Activated CD4-positive, alpha-beta memory T cell treated with anti-CD3 and anti-CD28 coated beads for 36 hours (primary cell): ENCODE measurements around the gene STK32C. TPM values are rescaled to one million over a fixed set of nuclear protein-coding genes. Genes with fewer than 3 reads are reported as not detected.

Source experiments
- CTCF ChIA-PET: fragments of 350-600 bp; sonication (Branson Sonifier 250); formaldehyde crosslinking; loops from one replicate; lab custom pipeline; 2021; ENCODE audit warnings: antibody characterized with exemption, inconsistent platforms; lab: Charles Lee
- POLR2A ChIA-PET: fragments of 350-600 bp; sonication (Branson Sonifier 250); formaldehyde crosslinking; loops from one replicate; lab custom pipeline; 2021; ENCODE audit warnings: antibody characterized with exemption; lab: Charles Lee
- DNase-seq: peaks from one replicate; pipeline ENCODE4 v3.0.0-alpha.2; 2020
- H3K27ac Mint-ChIP-seq: one replicate; pipeline ENCODE4 v1.8.0; 2021; ENCODE audit warnings: mixed read lengths
- H3K27me3 Mint-ChIP-seq: one replicate; pipeline ENCODE4 v1.8.0; 2021; ENCODE audit warnings: mixed read lengths
- H3K36me3 Mint-ChIP-seq: one replicate; pipeline ENCODE4 v1.8.0; 2021; ENCODE audit warnings: mixed read lengths
- H3K4me1 Mint-ChIP-seq: one replicate; pipeline ENCODE4 v1.8.0; 2021; ENCODE audit warnings: low read depth, mixed read lengths
- H3K4me3 Mint-ChIP-seq: one replicate; pipeline ENCODE4 v1.8.0; 2021; ENCODE audit warnings: mild to moderate bottlenecking, mixed read lengths
- H3K9me3 Mint-ChIP-seq: one replicate; pipeline ENCODE4 v1.8.0; 2021; ENCODE audit warnings: mixed read lengths
- intact Hi-C: fragments of 100-400 bp; cut with micrococcal nuclease; formaldehyde crosslinking; loops from one replicate; pipeline ENCODE4 v1.15.1; 2023
- total RNA-seq, 2 experiments: library from RNA; stranded (reverse); gene quantifications; one replicate each; pipeline ENCODE4 v1.2.3, GENCODE V29; 2021

The STK32C gene
- total RNA-seq, 2 experiments from 2014 or later: 14.8 to 16.1 TPM

DNA sequence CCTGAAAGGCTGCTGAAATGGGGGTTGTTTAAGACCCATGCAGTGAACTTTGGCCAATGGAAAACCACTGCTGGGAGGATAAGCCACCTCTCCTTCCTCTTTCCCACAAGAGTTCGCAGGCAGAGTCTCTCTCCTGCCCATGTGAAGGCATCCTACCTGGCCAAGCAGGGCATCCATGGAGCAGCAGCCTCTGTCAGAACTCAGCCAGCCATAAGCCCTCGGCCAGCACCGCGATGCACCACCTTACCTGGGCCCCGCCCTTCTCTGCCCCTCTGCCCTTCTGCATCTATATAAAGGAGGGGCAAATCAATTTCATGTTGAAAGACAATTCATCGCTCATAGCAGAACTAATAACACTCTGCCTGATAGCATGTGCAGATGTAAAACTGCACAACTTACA is 6.1 kb upstream of the STK32C start:
- Mint-ChIP-seq H3K4me3 (no peak overlapping the region), H3K27ac (no peak overlapping the region), H3K4me1 (peaks cover 8% of the 10 kb centered on the region), H3K27me3 (peaks cover 3% of the 10 kb centered on the region), H3K36me3 (no peaks in the 10 kb centered on the region), H3K9me3 (no peaks in the 10 kb centered on the region)
- intact Hi-C loops: no loop called here
- POLR2A ChIA-PET: no interaction called here
- no peak for DNase-seq
- CTCF ChIA-PET: no interaction called here

DNA sequence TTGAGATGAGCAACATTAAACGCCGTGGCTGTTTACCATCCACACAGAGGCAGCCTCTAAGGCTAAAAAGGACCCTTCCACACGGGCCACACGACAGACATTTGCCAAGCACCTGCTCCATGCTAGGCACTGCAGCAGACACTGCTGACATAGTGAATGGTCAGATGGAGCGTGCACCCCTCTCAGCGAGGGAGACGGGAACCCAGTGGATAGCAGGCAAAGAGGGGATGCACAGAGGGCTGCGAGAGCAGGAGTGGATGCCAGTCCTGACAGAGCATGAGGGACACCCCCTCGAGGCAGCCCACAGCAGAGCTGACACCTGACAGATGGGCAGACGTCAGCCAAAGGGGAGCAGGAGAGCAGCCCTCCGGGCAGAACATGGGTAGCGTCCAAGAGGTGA is 5.6 kb upstream of the STK32C start:
- H3K36me3 Mint-ChIP-seq: no peaks in the 10 kb centered on the region
- intact Hi-C loops: no loop called here
- peaks cover 8% of the 10 kb centered on the region for H3K4me1 Mint-ChIP-seq
- peaks cover 3% of the 10 kb centered on the region for H3K27me3 Mint-ChIP-seq
- no peak for DNase-seq
- CTCF ChIA-PET: no interaction called here
- POLR2A ChIA-PET: no interaction called here
- no peak overlapping the region for H3K27ac Mint-ChIP-seq
- no peak overlapping the region for H3K4me3 Mint-ChIP-seq
- no peaks in the 10 kb centered on the region for H3K9me3 Mint-ChIP-seq

DNA sequence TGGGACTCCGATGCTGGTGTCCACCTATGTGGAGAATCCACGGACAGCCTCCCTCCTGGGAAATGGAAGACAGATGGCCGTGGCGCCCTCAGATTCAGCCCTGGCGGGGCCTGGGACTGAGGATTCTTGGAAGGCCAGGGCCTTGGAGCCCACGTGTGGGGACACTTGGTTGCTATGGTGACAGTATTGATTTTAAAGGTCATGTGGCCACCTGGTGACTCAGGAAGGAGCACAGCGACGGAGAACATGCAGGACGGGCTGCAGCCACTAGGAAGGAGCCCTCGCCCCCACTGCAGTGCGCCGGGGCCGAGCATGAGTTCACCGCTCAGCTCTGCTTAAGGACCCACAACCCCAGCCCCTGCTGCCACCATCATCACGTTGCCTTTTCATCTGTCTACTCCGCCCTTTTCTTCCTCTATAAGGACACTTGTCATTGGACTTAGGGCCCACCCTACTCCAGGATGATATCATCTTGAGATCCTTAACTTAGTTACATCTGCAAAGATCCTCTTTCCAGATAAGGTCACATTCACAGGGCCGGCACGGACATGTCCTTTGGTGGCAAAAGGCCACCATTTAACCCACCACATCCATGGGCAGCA is 3.7 kb upstream of the STK32C start:
- Mint-ChIP-seq H3K36me3 (no peaks in the 10 kb centered on the region), H3K27ac (no peak overlapping the region), H3K27me3 (peaks cover 3% of the 10 kb centered on the region), H3K9me3 (no peaks in the 10 kb centered on the region), H3K4me1 (peaks cover 11% of the 10 kb centered on the region), H3K4me3 (no peak overlapping the region)
- CTCF ChIA-PET: no interaction called here
- POLR2A ChIA-PET: no interaction called here
- intact Hi-C loops: no loop called here
- no peak for DNase-seq

DNA sequence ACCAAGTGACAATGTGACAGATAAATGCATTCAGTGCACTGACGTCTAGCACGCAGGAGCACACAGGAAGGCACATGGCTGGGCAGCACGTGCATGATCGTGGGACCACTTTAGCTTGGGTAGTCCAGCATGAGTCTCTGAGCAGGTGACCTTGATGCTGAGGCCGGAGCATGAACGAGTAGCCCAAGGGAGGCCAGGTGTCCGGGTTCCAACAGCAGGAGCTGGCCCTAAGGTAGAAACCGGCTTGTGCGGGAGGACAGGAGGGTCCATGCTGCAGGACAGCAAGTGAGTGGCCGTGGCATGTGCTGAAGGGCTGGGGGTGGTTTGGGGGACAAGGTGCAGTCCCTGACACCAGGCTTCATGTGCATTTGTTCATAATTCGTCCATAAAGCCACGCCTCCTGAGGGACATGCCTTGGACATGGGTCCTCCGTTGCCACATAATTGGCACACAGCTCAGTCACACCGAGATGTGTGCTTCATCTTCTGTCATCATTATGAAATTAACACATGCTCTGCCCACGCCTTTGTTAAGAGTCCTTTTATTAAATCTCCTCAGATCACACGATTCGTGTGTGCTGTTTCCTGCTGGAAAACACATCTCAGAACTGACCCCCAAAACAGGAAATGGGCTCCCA is 3.1 kb upstream of the STK32C start:
- no peaks in the 10 kb centered on the region for H3K36me3 Mint-ChIP-seq
- CTCF ChIA-PET: interaction anchor here (0.6 kb wide), 1 partner anchor 51 kb away, joined by 3 read pairs; no protein-coding TSS in a partner anchor
- peaks cover 3% of the 10 kb centered on the region for H3K27me3 Mint-ChIP-seq
- H3K4me3 Mint-ChIP-seq: no peak overlapping the region
- peaks cover 11% of the 10 kb centered on the region for H3K4me1 Mint-ChIP-seq
- POLR2A ChIA-PET: no interaction called here
- intact Hi-C loops: no loop called here
- no peak for DNase-seq
- H3K9me3 Mint-ChIP-seq: no peaks in the 10 kb centered on the region
- no peak overlapping the region for H3K27ac Mint-ChIP-seq

DNA sequence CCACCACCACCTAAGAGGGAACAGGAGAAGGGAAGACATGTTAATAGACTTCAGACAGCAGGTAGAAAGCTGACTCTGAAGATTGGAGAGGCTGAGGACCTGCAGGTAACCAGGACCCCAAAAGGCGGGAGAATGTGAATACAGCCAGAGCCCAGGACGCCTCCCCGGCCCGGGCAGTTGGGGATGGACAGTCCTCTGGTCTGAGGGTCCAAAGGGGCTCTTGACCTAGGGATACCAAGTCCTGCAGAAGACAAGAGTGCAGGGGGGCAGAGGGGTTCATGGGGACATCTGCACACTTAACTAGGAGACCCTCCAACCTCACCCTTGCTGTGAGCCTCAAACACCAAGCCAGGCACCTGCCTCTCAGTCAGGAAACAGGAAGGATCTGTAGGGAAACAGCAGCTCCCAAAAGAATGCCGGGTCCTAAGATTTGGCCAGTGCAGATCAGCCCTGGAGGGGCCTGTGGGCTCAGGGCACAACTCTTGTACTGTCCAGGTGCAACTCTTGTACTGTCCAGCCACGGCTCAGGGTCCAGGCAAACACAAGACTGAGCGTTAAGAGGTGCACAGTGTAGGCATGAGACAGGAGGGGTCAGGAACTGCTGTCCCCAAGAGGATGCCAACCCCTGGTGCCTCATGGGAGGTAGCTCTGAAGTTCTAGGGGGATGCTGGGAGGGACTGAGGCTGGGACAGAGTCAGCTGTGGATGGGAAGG is 2.3 kb upstream of the STK32C start:
- intact Hi-C loops: loop anchor here (2.0 to 5.0 kb wide), 2 partner anchors 53 to 137 kb away; no protein-coding TSS in a partner anchor
- no peak overlapping the region for H3K4me3 Mint-ChIP-seq
- no peaks in the 10 kb centered on the region for H3K36me3 Mint-ChIP-seq
- H3K9me3 Mint-ChIP-seq: no peaks in the 10 kb centered on the region
- ChIA-PET CTCF (no interaction called here), POLR2A (no interaction called here)
- no peak overlapping the region for H3K27ac Mint-ChIP-seq
- DNase-seq: no peak
- peaks cover 11% of the 10 kb centered on the region for H3K4me1 Mint-ChIP-seq
- H3K27me3 Mint-ChIP-seq: peaks cover 3% of the 10 kb centered on the region

DNA sequence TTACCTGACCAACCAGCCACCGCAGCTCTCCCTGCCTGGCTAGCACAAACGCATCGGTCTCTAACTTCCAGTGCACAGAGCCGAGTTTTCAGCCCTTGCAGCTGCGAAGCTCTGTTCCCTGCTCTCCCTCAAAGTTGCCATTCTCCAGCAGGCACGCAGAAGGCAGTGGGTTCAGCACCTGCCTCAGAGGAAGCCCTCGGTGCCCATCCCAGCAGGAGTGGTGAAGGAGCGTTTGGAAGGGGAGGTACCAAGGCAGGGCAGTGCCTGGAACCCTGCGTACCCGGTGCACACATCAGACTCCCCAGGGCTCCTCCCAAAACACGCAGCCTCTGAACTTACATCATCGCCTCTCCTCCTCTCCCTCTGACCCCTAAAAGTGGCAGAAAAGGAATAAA is 1.7 kb upstream of the STK32C start:
- no peak overlapping the region for H3K4me3 Mint-ChIP-seq
- H3K4me1 Mint-ChIP-seq: peaks cover 11% of the 10 kb centered on the region
- CTCF ChIA-PET: no interaction called here
- POLR2A ChIA-PET: no interaction called here
- intact Hi-C loops: loop anchor here (2.0 to 5.0 kb wide), 2 partner anchors 52 to 137 kb away; no protein-coding TSS in a partner anchor
- H3K27me3 Mint-ChIP-seq: peaks cover 3% of the 10 kb centered on the region
- DNase-seq: no peak
- no peak overlapping the region for H3K27ac Mint-ChIP-seq
- no peaks in the 10 kb centered on the region for H3K36me3 Mint-ChIP-seq
- H3K9me3 Mint-ChIP-seq: no peaks in the 10 kb centered on the region

DNA sequence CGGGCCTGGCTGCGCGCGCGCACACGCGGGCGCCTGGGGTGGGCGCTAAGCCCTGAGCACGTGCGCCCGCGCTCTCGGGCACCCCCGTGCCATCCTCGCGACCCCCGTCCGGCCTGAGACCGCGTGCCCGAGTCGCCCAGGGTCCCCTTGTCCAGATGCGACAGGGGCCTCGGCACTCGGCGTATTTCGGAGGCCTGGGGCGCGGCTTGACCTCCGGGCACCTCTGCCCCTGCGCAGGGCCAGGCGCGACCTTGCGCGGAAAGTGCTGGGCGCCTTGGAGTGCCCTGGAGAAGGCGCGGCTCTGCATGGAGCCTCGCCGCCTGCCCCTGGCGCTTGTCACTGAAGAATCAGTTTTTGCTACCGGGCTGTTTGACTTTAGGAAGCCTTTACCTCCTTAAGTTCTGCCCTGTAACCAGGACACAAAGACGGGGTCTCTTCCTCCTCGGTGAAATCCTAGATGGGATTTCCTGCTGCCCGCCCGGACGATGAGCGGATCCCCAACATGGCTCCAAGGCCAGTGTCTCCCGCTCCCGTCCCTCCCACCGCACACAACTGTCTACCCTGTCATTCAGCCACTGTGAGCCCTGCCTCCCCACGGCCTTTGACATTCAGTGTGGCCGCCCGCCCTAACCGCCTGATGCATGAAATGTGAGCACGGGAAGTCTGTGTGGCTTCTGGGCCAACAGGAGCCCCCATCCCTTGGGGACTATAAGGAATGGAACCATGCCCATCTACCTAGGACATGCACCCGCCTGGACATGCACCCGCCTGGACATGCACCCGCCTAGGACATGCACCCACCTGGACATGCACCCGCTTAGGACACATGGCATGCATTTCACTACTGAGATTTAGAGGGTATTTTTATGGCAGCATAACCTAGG is 1.1 kb upstream of the STK32C start:
- Mint-ChIP-seq H3K27ac (no peak overlapping the region), H3K9me3 (no peaks in the 10 kb centered on the region), H3K4me3 (peak overlapping the region; percentile 61), H3K4me1 (peaks cover 11% of the 10 kb centered on the region), H3K27me3 (peaks cover 3% of the 10 kb centered on the region), H3K36me3 (no peaks in the 10 kb centered on the region)
- intact Hi-C loops: loop anchor here (1.0 to 5.0 kb wide), 5 partner anchors 11 to 228 kb away; partner anchors contain the start of gene INPP5A
- POLR2A ChIA-PET: no interaction called here
- CTCF ChIA-PET: no interaction called here
- peak; percentile 19 for DNase-seq

DNA sequence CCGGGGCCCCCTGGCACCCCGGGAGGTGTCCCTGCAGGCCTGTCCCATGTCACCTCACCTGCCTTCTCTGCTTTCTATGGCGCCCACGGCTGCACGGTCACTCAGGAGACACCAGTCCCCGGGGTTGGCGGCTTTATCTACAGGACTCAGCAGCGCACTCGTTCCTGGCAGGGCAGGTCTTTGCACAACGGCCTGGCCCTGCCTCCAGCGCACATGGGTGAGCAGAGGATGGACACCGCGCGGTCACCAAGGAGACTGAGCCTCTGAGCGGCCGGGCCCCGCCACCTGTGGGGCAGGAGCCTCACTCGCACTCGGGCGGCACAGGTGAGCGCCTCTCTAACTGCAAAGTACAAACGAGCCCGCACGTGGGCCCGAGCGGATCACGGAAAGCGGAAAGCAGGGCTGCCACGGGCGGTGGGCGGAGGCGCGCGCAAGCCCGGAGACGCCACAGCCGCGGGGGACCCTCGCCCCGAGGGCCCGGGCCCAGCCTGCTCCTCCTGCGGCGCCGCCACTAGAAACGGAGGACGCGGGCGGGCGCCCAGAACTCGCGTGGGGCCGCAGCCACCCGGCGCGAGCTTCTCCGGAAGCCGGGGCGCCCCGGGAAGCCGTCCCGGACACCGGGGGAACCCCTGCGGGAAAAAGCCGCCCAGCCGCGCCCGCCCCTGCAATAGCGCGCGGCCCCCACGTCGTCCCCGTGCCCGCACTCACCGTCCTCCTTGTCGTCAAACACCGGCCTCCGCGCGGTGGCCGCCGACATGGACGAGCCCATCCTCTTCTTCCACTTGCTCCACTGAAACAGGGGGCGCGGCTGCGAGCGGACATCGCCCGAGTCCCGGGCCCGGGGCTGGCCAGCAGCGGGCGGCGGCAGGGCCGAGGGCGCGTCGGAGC is 642 bp downstream of the STK32C start:
- intact Hi-C loops: loop anchor here (5.0 kb wide), 1 partner anchor 50 kb away; no protein-coding TSS in a partner anchor
- peak overlapping the region; percentile 85 for H3K4me3 Mint-ChIP-seq
- H3K9me3 Mint-ChIP-seq: no peaks in the 10 kb centered on the region
- CTCF ChIA-PET: no interaction called here
- DNase-seq: peak; percentile 36
- H3K4me1 Mint-ChIP-seq: peaks cover 11% of the 10 kb centered on the region
- H3K27ac Mint-ChIP-seq: no peak overlapping the region
- POLR2A ChIA-PET: no interaction called here
- H3K36me3 Mint-ChIP-seq: no peaks in the 10 kb centered on the region
- H3K27me3 Mint-ChIP-seq: peaks cover 3% of the 10 kb centered on the region

DNA sequence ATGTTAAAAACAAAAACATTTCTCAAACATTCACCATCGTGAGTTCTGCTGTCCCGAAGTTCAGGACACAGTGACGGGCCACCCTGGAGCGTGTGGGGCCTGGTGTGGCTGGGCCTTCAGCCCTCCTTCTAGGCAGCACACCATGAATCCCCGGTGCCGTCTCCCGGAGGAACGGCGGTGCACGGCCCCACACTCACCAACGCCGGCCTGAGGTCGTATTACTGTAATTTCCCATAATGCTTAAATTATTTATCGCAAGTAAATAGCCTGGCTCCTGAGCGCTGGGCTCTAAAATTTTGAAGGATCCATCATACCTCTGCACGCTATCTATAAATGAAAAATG is 1.4 kb downstream of the STK32C start:
- Mint-ChIP-seq H3K36me3 (no peaks in the 10 kb centered on the region), H3K27me3 (peaks cover 3% of the 10 kb centered on the region), H3K4me1 (peaks cover 11% of the 10 kb centered on the region), H3K27ac (no peak overlapping the region), H3K9me3 (no peaks in the 10 kb centered on the region), H3K4me3 (peak overlapping the region; percentile 85)
- POLR2A ChIA-PET: no interaction called here
- intact Hi-C loops: loop anchor here (5.0 kb wide), 1 partner anchor 49 kb away; no protein-coding TSS in a partner anchor
- CTCF ChIA-PET: no interaction called here
- DNase-seq: no peak

DNA sequence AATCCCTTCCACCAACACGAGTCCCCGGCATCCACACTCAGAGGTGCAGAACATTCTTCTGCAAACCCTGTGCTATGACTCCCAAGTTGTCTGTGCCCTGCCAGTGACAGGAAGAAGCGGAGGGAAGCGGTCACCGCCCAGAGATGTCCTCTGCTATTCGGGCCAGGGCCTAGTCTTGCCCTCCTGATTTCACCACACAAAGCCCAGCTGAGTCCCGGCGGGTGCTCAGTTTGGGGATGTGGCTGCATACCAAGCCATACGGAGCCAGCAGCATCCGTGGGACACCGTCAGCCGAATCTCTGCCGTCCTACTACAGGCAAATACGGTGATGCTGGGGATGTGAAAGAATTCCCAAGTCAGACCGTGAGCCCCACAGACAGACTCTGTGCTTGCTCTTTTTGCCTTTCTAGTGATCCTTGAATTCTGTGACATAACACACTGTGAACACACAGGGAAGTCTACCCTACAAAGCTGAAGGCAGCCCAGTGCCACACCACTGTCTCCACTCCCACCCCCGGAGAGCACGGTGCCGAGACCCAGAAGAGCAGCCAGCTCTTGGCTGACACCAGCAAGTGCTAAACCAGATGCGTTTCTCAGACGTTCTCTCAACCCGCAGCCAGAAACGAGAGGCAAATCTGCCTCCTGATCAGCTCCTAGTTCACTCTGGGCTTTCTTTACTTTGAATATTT is 2.0 kb downstream of the STK32C start:
- ChIA-PET CTCF (no interaction called here), POLR2A (no interaction called here)
- Mint-ChIP-seq H3K4me1 (peaks cover 7% of the 10 kb centered on the region), H3K27me3 (peaks cover 3% of the 10 kb centered on the region), H3K4me3 (peak overlapping the region; percentile 4), H3K9me3 (no peaks in the 10 kb centered on the region), H3K36me3 (no peaks in the 10 kb centered on the region), H3K27ac (no peak overlapping the region)
- intact Hi-C loops: loop anchor here (5.0 kb wide), 1 partner anchor 48 kb away; no protein-coding TSS in a partner anchor
- DNase-seq: no peak
